DMS114 treated with DMSO at 0.1 percent for 48 hours (cell line): ENCODE data around the gene CDH13.

ENCODE experiments used
- DNase-seq: peaks from one replicate; lab custom pipeline; 2025; ENCODE audit not compliant: unreplicated experiment; lab: John Stamatoyannopoulos, UW

CDH13 gene

GRCh38 chr16:83808573-83809014 is 1181.8 kb downstream of the CDH13 start:
- no peak for DNase-seq

- no peak for DNase-seq
These were observed 1182.3 kb downstream of the CDH13 start for GRCh38 chr16:83809092-83809491.

- DNase-seq = no peak
These were observed 1184.1 kb downstream of the CDH13 start for GRCh38 chr16:83810901-83811300.

GRCh38 chr16:83813823-83814658 is 1187.3 kb downstream of the CDH13 start:
- DNase-seq = no peak

- no peak for DNase-seq
These were observed 1187.9 kb downstream of the CDH13 start for GRCh38 chr16:83814659-83814985.

GRCh38 chr16:83817022-83817421 is 1190.3 kb downstream of the CDH13 start:
- DNase-seq = no peak

- DNase-seq = no peak
These were observed 1191.5 kb downstream of the CDH13 start for GRCh38 chr16:83818276-83818675.

- DNase-seq = no peak
These were observed 1192.6 kb downstream of the CDH13 start for GRCh38 chr16:83819361-83819760.

- peak; percentile 45 for DNase-seq
These were observed 1199.6 kb downstream of the CDH13 start for GRCh38 chr16:83826146-83826913.

GRCh38 chr16:83830091-83830768 is 1203.5 kb downstream of the CDH13 start:
- no peak for DNase-seq

- no peak for DNase-seq
These were observed 1204.1 kb downstream of the CDH13 start for GRCh38 chr16:83830769-83831455.

- DNase-seq = no peak
These were observed 1204.8 kb downstream of the CDH13 start for GRCh38 chr16:83831456-83831987.

GRCh38 chr16:83833921-83834320 is 1207.2 kb downstream of the CDH13 start:
- no peak for DNase-seq

GRCh38 chr16:83835586-83836566 is 1209.1 kb downstream of the CDH13 start:
- no peak for DNase-seq

- DNase-seq = no peak
These were observed 1210.8 kb downstream of the CDH13 start for GRCh38 chr16:83837566-83837965.

GRCh38 chr16:83838151-83838550 is 1211.4 kb downstream of the CDH13 start:
- no peak for DNase-seq

GRCh38 chr16:83839561-83839960 is 1212.8 kb downstream of the CDH13 start:
- no peak for DNase-seq

GRCh38 chr16:83840060-83840617 is 1213.4 kb downstream of the CDH13 start:
- no peak for DNase-seq

- DNase-seq = no peak
These were observed 1215.5 kb downstream of the CDH13 start for GRCh38 chr16:83842291-83842690.
